HepG2 (cell line): ENCODE results near the gene DPY19L1. TPM values are rescaled to one million over a fixed set of nuclear protein-coding genes. Genes with fewer than 3 reads are reported as not detected.

Experiments
- ARHGAP35 ChIP-seq: sonication (generic); formaldehyde crosslinking; IDR thresholded peaks from 2 replicates; pipeline ENCODE4 v1.9.0; 2022; ENCODE audit warnings: mild to moderate bottlenecking, inconsistent platforms, moderate library complexity, missing genetic modification reagents, borderline replicate concordance
- FOXM1 ChIP-seq: sonication (generic); formaldehyde crosslinking; IDR thresholded peaks from 2 replicates; pipeline ENCODE4 v1.5.0; 2020; ENCODE audit warnings: missing genetic modification reagents
- HIVEP1 ChIP-seq: sonication (generic); formaldehyde crosslinking; IDR thresholded peaks from 2 replicates; pipeline ENCODE4 v1.4.0; 2020; ENCODE audit warnings: mild to moderate bottlenecking, missing genetic modification reagents
- KLF13 ChIP-seq: sonication (generic); formaldehyde crosslinking; IDR thresholded peaks from 2 replicates; pipeline ENCODE4 v1.4.0; 2020; ENCODE audit warnings: mild to moderate bottlenecking, missing genetic modification reagents
- MTA3 ChIP-seq: sonication (generic); formaldehyde crosslinking; IDR thresholded peaks from 2 replicates; pipeline ENCODE4 v1.4.0; 2020; ENCODE audit warnings: missing genetic modification reagents
- NONO ChIP-seq, 2 experiments: fragments of 450-650 bp in 1 of 2; sonication (generic) in 1 of 2; formaldehyde crosslinking in 1 of 2; IDR thresholded peaks in 1 of 2; conservative IDR thresholded peaks in 1 of 2; 2 replicates each; pipeline versions ENCODE4 v1.6.1 to v1.8.0; 2017 to 2022; ENCODE audit warnings: mild to moderate bottlenecking in 1 of 2, missing genetic modification reagents in 1 of 2, moderate library complexity in 1 of 2
- SP1 ChIP-seq, 2 experiments: fragments of 450-650 bp in 1 of 2; sonication (generic) in 1 of 2; formaldehyde crosslinking in 1 of 2; IDR thresholded peaks; 2 replicates each; pipeline versions ENCODE4 v1.4.0 to v1.6.1; 2016 to 2020; ENCODE audit warnings: missing genetic modification reagents in 1 of 2
- STAG1 ChIP-seq: sonication (generic); formaldehyde crosslinking; IDR thresholded peaks from 2 replicates; pipeline ENCODE4 v1.4.0; 2020; ENCODE audit warnings: missing genetic modification reagents
- TGIF2 ChIP-seq: IDR thresholded peaks from 2 replicates; pipeline ENCODE4 v1.6.1; 2016; ENCODE audit warnings: control low read depth, missing compliant biosample characterization
- TP53 ChIP-seq: sonication (generic); formaldehyde crosslinking; conservative IDR thresholded peaks from 2 replicates; pipeline ENCODE4 v1.4.0; 2020; ENCODE audit warnings: missing genetic modification reagents
- ZC3H13 ChIP-seq: sonication (generic); formaldehyde crosslinking; IDR thresholded peaks from 2 replicates; pipeline ENCODE4 v1.8.1; 2023; ENCODE audit warnings: mild to moderate bottlenecking, missing genetic modification reagents, moderate library complexity
- ZFP1 ChIP-seq: IDR thresholded peaks from 2 replicates; pipeline ENCODE4 v1.6.1; 2016
- ZKSCAN8 ChIP-seq: IDR thresholded peaks from 2 replicates; pipeline ENCODE4 v1.6.1; 2016; ENCODE audit warnings: borderline replicate concordance, missing genetic modification reagents, missing compliant biosample characterization
- ZSCAN12 ChIP-seq: sonication (generic); formaldehyde crosslinking; IDR thresholded peaks from 2 replicates; pipeline ENCODE4 v1.9.0; 2021; ENCODE audit warnings: mild to moderate bottlenecking, missing genetic modification reagents
- polyA plus RNA-seq, 8 experiments: library from polyadenylated mRNA; depleted of rRNA in 3 of 8; stranded (reverse) in 7 of 8; unstranded in 1 of 8; fragments of >200 nt; fragmentation: Illumina TruSeq in 4 of 8; extraction: Trizol in 4 of 8; gene quantifications; 2 replicates each; pipeline versions ENCODE4 v1.2.1 to v1.2.3, GENCODE V29; 2011 to 2016; ENCODE audit warnings: low read depth in 4 of 8, missing spikeins in 1 of 8, mixed read lengths in 1 of 8; ENCODE audit not compliant: insufficient read depth in 1 of 8
- total RNA-seq, 5 experiments: library from RNA; depleted of rRNA; stranded (reverse); fragments of >200 nt; fragmentation: Illumina TruSeq; extraction: Trizol; gene quantifications; 2 replicates each; pipeline ENCODE4 v1.2.3, GENCODE V29; 2016; ENCODE audit warnings: low read depth in 1 of 5
- TF ChIP-seq, protein P1 (sequence below), 2 experiments: sonication (generic) in 1 of 2; formaldehyde crosslinking in 1 of 2; IDR thresholded peaks; 2 replicates each; pipeline versions ENCODE4 v1.4.0 to v1.6.1; 2018 to 2020; ENCODE audit warnings: missing genetic modification reagents in 2 of 2, borderline replicate concordance in 1 of 2, low read depth in 1 of 2, mild to moderate bottlenecking in 1 of 2, missing biosample characterization in 1 of 2
- TF ChIP-seq, protein P2 (sequence below): sonication (generic); formaldehyde crosslinking; IDR thresholded peaks from 2 replicates; pipeline ENCODE4 v1.4.0; 2020; ENCODE audit warnings: mild to moderate bottlenecking, missing genetic modification reagents
- TF ChIP-seq, protein P3 (sequence below): sonication (generic); formaldehyde crosslinking; IDR thresholded peaks from 2 replicates; pipeline ENCODE4 v1.4.0; 2020; ENCODE audit warnings: missing genetic modification reagents, mild to moderate bottlenecking, borderline replicate concordance
- TF ChIP-seq, protein P4 (sequence below): fragments of 450-650 bp; IDR thresholded peaks from 2 replicates; pipeline ENCODE4 v1.6.1; 2017; ENCODE audit warnings: mild to moderate bottlenecking

The DPY19L1 gene
- total and polyA plus RNA-seq, 2 of the 13 experiments (the other 11 are each of a cell fraction or from before 2014, with no cell fraction given): 18.9 to 32.6 TPM

DNA sequence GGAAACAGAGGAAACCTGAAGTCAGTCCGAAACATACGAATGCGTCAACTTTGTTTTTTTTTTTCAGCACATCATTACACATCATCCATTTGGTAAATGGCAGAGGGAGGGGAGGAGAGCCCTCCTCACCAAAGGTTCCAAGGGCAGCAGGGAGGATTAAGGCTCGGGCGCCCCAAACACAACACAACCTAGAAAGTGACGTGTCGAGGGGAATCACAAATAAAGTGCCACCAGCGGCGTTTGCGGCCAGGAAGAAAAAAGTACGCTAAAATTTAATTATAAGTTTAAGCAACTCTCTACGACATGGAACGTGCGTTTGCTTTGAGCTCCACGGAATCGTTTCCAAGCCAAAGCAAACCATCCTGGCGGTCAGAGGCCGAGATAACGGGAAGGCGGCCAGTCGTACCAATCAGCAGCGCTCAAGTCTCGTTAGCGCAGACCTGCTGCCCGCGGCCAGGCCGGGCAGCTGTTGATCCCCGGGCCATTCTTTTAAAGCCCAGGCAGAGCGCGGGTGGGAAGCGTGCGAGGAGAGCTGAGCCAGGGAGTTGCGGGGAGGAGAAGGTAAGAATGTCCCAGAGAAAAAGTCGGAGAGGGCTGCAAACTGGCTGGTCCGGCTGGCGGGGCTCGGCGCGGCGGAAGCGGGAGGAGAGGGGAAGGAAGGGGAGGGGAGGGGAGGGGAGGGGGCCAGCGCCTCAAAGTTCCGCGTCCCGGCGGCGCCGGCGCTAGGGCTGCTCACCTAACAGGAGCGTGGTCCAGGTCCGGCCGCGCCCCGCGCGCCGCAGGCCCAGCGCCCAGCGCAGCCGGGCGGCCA, 719 bp downstream of the DPY19L1 start (continued):
- TF ChIP-seq, protein P1, sequence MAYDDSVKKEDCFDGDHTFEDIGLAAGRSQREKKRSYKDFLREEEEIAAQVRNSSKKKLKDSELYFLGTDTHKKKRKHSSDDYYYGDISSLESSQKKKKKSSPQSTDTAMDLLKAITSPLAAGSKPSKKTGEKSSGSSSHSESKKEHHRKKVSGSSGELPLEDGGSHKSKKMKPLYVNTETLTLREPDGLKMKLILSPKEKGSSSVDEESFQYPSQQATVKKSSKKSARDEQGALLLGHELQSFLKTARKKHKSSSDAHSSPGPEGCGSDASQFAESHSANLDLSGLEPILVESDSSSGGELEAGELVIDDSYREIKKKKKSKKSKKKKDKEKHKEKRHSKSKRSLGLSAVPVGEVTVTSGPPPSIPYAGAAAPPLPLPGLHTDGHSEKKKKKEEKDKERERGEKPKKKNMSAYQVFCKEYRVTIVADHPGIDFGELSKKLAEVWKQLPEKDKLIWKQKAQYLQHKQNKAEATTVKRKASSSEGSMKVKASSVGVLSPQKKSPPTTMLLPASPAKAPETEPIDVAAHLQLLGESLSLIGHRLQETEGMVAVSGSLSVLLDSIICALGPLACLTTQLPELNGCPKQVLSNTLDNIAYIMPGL (CRISPR knock-in tag; IDR thresholded peaks at IDR 0.05; ENCODE audit: borderline replicate concordance in 1 of 2, low read depth in 1 of 2): peak in 1 of 2 experiments; percentile 56; a peak in 1 of 4 replicates
- no peak for TF ChIP-seq TP53 (CRISPR knock-in tag)
- no peak for TF ChIP-seq SP1 (IDR thresholded peaks at IDR 0.05)
- no peak for TF ChIP-seq SP1 (CRISPR knock-in tag; IDR thresholded peaks at IDR 0.05)
- no peak for TF ChIP-seq STAG1 (CRISPR knock-in tag)
- no peak for TF ChIP-seq ZFP1 (CRISPR knock-in tag)
- no peak for TF ChIP-seq KLF13
- no peak for TF ChIP-seq TGIF2 (CRISPR knock-in tag)
- TF ChIP-seq MTA3 (CRISPR knock-in tag): no peak
- TF ChIP-seq, protein P2, sequence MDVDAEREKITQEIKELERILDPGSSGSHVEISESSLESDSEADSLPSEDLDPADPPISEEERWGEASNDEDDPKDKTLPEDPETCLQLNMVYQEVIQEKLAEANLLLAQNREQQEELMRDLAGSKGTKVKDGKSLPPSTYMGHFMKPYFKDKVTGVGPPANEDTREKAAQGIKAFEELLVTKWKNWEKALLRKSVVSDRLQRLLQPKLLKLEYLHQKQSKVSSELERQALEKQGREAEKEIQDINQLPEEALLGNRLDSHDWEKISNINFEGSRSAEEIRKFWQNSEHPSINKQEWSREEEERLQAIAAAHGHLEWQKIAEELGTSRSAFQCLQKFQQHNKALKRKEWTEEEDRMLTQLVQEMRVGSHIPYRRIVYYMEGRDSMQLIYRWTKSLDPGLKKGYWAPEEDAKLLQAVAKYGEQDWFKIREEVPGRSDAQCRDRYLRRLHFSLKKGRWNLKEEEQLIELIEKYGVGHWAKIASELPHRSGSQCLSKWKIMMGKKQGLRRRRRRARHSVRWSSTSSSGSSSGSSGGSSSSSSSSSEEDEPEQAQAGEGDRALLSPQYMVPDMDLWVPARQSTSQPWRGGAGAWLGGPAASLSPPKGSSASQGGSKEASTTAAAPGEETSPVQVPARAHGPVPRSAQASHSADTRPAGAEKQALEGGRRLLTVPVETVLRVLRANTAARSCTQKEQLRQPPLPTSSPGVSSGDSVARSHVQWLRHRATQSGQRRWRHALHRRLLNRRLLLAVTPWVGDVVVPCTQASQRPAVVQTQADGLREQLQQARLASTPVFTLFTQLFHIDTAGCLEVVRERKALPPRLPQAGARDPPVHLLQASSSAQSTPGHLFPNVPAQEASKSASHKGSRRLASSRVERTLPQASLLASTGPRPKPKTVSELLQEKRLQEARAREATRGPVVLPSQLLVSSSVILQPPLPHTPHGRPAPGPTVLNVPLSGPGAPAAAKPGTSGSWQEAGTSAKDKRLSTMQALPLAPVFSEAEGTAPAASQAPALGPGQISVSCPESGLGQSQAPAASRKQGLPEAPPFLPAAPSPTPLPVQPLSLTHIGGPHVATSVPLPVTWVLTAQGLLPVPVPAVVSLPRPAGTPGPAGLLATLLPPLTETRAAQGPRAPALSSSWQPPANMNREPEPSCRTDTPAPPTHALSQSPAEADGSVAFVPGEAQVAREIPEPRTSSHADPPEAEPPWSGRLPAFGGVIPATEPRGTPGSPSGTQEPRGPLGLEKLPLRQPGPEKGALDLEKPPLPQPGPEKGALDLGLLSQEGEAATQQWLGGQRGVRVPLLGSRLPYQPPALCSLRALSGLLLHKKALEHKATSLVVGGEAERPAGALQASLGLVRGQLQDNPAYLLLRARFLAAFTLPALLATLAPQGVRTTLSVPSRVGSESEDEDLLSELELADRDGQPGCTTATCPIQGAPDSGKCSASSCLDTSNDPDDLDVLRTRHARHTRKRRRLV (CRISPR knock-in tag): no peak
- TF ChIP-seq, protein P3, sequence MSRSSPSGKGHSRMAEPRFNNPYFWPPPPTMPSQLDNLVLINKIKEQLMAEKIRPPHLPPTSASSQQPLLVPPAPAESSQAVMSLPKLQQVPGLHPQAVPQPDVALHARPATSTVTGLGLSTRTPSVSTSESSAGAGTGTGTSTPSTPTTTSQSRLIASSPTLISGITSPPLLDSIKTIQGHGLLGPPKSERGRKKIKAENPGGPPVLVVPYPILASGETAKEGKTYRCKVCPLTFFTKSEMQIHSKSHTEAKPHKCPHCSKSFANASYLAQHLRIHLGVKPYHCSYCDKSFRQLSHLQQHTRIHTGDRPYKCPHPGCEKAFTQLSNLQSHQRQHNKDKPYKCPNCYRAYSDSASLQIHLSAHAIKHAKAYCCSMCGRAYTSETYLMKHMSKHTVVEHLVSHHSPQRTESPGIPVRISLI: no peak
- no peak for TF ChIP-seq ZC3H13
- no peak for TF ChIP-seq FOXM1 (CRISPR knock-in tag)
- TF ChIP-seq ZKSCAN8 (CRISPR knock-in tag): no peak
- TF ChIP-seq, protein P4, sequence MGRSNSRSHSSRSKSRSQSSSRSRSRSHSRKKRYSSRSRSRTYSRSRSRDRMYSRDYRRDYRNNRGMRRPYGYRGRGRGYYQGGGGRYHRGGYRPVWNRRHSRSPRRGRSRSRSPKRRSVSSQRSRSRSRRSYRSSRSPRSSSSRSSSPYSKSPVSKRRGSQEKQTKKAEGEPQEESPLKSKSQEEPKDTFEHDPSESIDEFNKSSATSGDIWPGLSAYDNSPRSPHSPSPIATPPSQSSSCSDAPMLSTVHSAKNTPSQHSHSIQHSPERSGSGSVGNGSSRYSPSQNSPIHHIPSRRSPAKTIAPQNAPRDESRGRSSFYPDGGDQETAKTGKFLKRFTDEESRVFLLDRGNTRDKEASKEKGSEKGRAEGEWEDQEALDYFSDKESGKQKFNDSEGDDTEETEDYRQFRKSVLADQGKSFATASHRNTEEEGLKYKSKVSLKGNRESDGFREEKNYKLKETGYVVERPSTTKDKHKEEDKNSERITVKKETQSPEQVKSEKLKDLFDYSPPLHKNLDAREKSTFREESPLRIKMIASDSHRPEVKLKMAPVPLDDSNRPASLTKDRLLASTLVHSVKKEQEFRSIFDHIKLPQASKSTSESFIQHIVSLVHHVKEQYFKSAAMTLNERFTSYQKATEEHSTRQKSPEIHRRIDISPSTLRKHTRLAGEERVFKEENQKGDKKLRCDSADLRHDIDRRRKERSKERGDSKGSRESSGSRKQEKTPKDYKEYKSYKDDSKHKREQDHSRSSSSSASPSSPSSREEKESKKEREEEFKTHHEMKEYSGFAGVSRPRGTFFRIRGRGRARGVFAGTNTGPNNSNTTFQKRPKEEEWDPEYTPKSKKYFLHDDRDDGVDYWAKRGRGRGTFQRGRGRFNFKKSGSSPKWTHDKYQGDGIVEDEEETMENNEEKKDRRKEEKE: no peak
- no peak for TF ChIP-seq ZSCAN12 (CRISPR knock-in tag)
- TF ChIP-seq ARHGAP35 (CRISPR knock-in tag): no peak
- no peak for TF ChIP-seq HIVEP1 (CRISPR knock-in tag)
- TF ChIP-seq NONO (IDR thresholded peaks at IDR 0.05): no peak
- TF ChIP-seq NONO (CRISPR knock-in tag; conservative IDR thresholded peaks at IDR 0.05): no peak
